Caco-2 (cell line): ENCODE data around the gene KCTD1. TPM values are rescaled to one million over a fixed set of nuclear protein-coding genes. Genes with fewer than 3 reads are reported as not detected.

Experiments
- BruUV-seq: library from RNA; stranded (reverse); fragments of 400-500 nt; replicated peaks from 2 replicates; lab custom pipeline; 2021; lab: Mats Ljungman, UMichigan
- CTCF ChIA-PET: fragments of 300-600 bp; sonication (Branson Sonifier 250); formaldehyde crosslinking; loops from one replicate; lab custom pipeline; 2022; ENCODE audit warnings: antibody characterized with exemption; lab: Charles Lee
- POLR2A ChIA-PET: fragments of 300-600 bp; sonication (Branson Sonifier 250); formaldehyde crosslinking; loops from one replicate; lab custom pipeline; 2022; ENCODE audit warnings: antibody characterized with exemption; lab: Charles Lee
- DNase-seq, 2 experiments: peaks; one replicate each; pipeline versions ENCODE4 v3.0.0 to v3.0.0-alpha.2; 2020 to 2022
- H3K27me3 ChIP-seq: replicated peaks from 2 replicates; pipeline ENCODE4 v1.6.0; 2011; ENCODE audit warnings: low read length; ENCODE audit not compliant: control insufficient read depth, insufficient read depth
- H3K36me3 ChIP-seq: 2 replicates; pipeline ENCODE4 v1.5.1; 2011; ENCODE audit warnings: low read length; ENCODE audit not compliant: control insufficient read depth, insufficient read depth
- H3K4me1 ChIP-seq: fragments of 250-450 bp; sonication (Bioruptor Pico); 2 replicates; pipeline ENCODE4 v1.5.1; 2020; ENCODE audit warnings: mild to moderate bottlenecking
- H3K4me3 ChIP-seq: 2 replicates; pipeline ENCODE4 v1.5.1; 2011; ENCODE audit warnings: low read depth, mild to moderate bottlenecking, control low read depth, low read length
- H3K9me3 ChIP-seq: fragments of 250-450 bp; sonication (Bioruptor Pico); 2 replicates; pipeline ENCODE4 v1.5.1; 2020; ENCODE audit warnings: mild to moderate bottlenecking, moderate library complexity
- H3K27ac Mint-ChIP-seq: one replicate; pipeline ENCODE4 v1.8.0; 2022; ENCODE audit warnings: mixed read lengths; ENCODE audit not compliant: unreplicated experiment
- H3K27me3 Mint-ChIP-seq: one replicate; pipeline ENCODE4 v1.8.0; 2022; ENCODE audit warnings: mixed read lengths; ENCODE audit not compliant: insufficient read depth, unreplicated experiment
- H3K36me3 Mint-ChIP-seq: one replicate; pipeline ENCODE4 v1.8.0; 2022; ENCODE audit warnings: mild to moderate bottlenecking, mixed read lengths; ENCODE audit not compliant: insufficient read depth, unreplicated experiment
- H3K4me1 Mint-ChIP-seq: one replicate; pipeline ENCODE4 v1.8.0; 2022; ENCODE audit warnings: low read depth, mixed read lengths; ENCODE audit not compliant: unreplicated experiment
- H3K4me3 Mint-ChIP-seq: one replicate; pipeline ENCODE4 v1.8.0; 2022; ENCODE audit warnings: mild to moderate bottlenecking, moderate library complexity, mixed read lengths; ENCODE audit not compliant: unreplicated experiment
- H3K9me3 Mint-ChIP-seq: one replicate; pipeline ENCODE4 v1.8.0; 2022; ENCODE audit warnings: mixed read lengths; ENCODE audit not compliant: unreplicated experiment
- CTCF ChIP-seq, 2 experiments: fragments of 200-600 bp in 1 of 2; IDR thresholded peaks; 1 replicate in 1 of 2; 2 replicates in 1 of 2; pipeline versions ENCODE4 v1.5.1 to v1.8.0; 2011 to 2022; ENCODE audit warnings: antibody characterized with exemption in 1 of 2, control low read depth in 1 of 2, inconsistent platforms in 1 of 2, low read depth in 1 of 2, low read length in 1 of 2, mild to moderate bottlenecking in 1 of 2, moderate library complexity in 1 of 2; ENCODE audit not compliant: insufficient read depth in 1 of 2, severe bottlenecking in 1 of 2, unreplicated experiment in 1 of 2
- intact Hi-C: fragments of 100-400 bp; cut with micrococcal nuclease; formaldehyde crosslinking; loops from one replicate; pipeline ENCODE4 v1.10.0; 2022; ENCODE audit not compliant: unreplicated experiment
- total RNA-seq: library from RNA; stranded (reverse); gene quantifications from 2 replicates; pipeline ENCODE4 v1.2.3, GENCODE V29; 2022

Gene KCTD1
- total RNA-seq, 1 experiment from 2014 or later = 5.7 TPM

GRCh38 chr18:26462355-26462754, 86.0 kb downstream of the KCTD1 start:
- Mint-ChIP-seq H3K4me3 (no peak overlapping the region), H3K36me3 (no peaks in the 10 kb centered on the region), H3K4me1 (no peaks in the 10 kb centered on the region), H3K27ac (no peak overlapping the region), H3K9me3 (no peaks in the 10 kb centered on the region), H3K27me3 (no peaks in the 10 kb centered on the region)
- no peaks in the 10 kb centered on the region for H3K27me3 ChIP-seq
- no peak for DNase-seq
- TF ChIP-seq CTCF (IDR thresholded peaks at IDR 0.05; ENCODE audit: insufficient read depth in 1 of 2, low read depth in 1 of 2, low read length in 1 of 2, severe bottlenecking in 1 of 2, unreplicated experiment in 1 of 2) = no peak
- no TSS peak for BruUV-seq
- ChIA-PET CTCF (no interaction called here), POLR2A (no interaction called here)
- H3K9me3 ChIP-seq = no peaks in the 10 kb centered on the region
- no peaks in the 10 kb centered on the region for H3K4me1 ChIP-seq
- no peak overlapping the region for H3K4me3 ChIP-seq
- H3K36me3 ChIP-seq = no peaks in the 10 kb centered on the region
- intact Hi-C loops = loop anchor here (10.0 kb wide), 1 partner anchor 78 kb away; no protein-coding TSS in a partner anchor

DNA sequence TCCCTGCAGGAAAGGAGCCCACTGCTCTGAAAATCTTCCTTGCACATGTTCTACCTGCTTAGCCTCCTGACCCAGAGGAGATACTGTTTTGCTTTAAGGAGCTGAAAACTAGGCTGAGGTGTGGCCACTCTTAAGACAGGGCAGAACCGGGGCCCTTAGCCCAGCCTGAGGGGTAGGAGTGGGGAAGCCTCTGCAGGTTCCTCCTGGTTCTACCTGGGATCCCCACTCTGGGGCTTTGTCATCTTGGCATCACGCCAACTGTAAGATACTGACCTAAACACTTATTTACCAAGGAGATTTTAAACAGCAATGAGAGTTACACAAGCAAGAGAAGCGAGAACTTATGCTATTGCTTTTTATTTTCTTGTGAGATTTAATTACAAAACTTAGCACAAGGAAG, 86.9 kb downstream of the KCTD1 start:
- Histone ChIP-seq H3K27me3 (no peaks in the 10 kb centered on the region), H3K4me1 (no peaks in the 10 kb centered on the region), H3K4me3 (no peak overlapping the region), H3K36me3 (no peaks in the 10 kb centered on the region), H3K9me3 (no peaks in the 10 kb centered on the region)
- no TSS peak for BruUV-seq
- DNase-seq = no peak
- Mint-ChIP-seq H3K27ac (no peak overlapping the region), H3K9me3 (no peaks in the 10 kb centered on the region), H3K4me3 (no peak overlapping the region), H3K27me3 (no peaks in the 10 kb centered on the region), H3K4me1 (no peaks in the 10 kb centered on the region), H3K36me3 (no peaks in the 10 kb centered on the region)
- intact Hi-C loops = loop anchor here (10.0 kb wide), 1 partner anchor 77 kb away; no protein-coding TSS in a partner anchor
- POLR2A ChIA-PET = no interaction called here
- no peak for TF ChIP-seq CTCF (IDR thresholded peaks at IDR 0.05; ENCODE audit: insufficient read depth in 1 of 2, low read depth in 1 of 2, low read length in 1 of 2, severe bottlenecking in 1 of 2, unreplicated experiment in 1 of 2)
- CTCF ChIA-PET = no interaction called here

DNA sequence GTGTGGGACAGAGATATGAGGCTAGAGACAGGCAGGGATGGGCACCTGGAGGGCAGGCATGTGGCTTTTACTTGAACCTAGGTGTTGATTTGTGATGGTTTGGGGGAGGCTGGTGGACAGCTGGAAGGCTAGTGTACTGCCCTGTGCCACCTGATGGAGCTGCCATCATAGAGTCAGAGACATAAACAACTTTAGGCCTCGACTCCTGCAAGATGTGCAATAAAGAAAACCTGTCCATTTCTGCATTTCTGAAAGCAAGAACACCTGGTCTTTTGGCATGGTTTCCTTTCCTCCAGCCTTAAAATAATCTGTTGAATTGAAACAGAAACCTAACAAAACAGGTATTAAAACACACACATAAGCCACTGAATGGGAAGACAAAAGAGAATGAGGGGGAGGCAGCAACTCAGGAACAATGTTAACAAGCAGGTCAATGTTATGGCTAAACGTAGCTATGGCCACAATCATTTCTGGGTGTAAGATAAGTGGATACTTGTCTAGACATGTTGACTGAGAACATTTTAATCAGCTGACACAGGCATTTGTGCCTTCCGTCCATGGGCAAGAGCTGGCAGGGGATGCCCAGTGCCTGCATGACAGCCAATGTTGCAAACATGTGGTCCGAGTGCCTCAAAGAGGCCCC, 87.8 kb downstream of the KCTD1 start:
- no TSS peak for BruUV-seq
- no peaks in the 10 kb centered on the region for H3K4me1 ChIP-seq
- no peak overlapping the region for H3K4me3 Mint-ChIP-seq
- intact Hi-C loops = loop anchor here (10.0 kb wide), 1 partner anchor 76 kb away; no protein-coding TSS in a partner anchor
- no peaks in the 10 kb centered on the region for H3K36me3 ChIP-seq
- H3K36me3 Mint-ChIP-seq = no peaks in the 10 kb centered on the region
- CTCF ChIA-PET = no interaction called here
- H3K9me3 Mint-ChIP-seq = no peaks in the 10 kb centered on the region
- H3K4me1 Mint-ChIP-seq = no peaks in the 10 kb centered on the region
- POLR2A ChIA-PET = no interaction called here
- H3K4me3 ChIP-seq = no peak overlapping the region
- no peaks in the 10 kb centered on the region for H3K27me3 Mint-ChIP-seq
- no peaks in the 10 kb centered on the region for H3K9me3 ChIP-seq
- no peak for DNase-seq
- TF ChIP-seq CTCF (IDR thresholded peaks at IDR 0.05; ENCODE audit: insufficient read depth in 1 of 2, low read depth in 1 of 2, low read length in 1 of 2, severe bottlenecking in 1 of 2, unreplicated experiment in 1 of 2) = no peak
- H3K27me3 ChIP-seq = no peaks in the 10 kb centered on the region
- H3K27ac Mint-ChIP-seq = no peak overlapping the region
